NCI-H2171 (cell line): ENCODE measurements around the gene BYSL.
"Not testable (repeated sequence)": the region's sequence is repeated elsewhere in the genome, so short reads cannot be mapped to it uniquely, and the experiment has no call there.

Source experiments
- DNase-seq: peaks from one replicate; lab custom pipeline; 2025; lab: John Stamatoyannopoulos, UW

Gene BYSL

GRCh38 chr6:41942067-41942851 lies 21.0 kb downstream of the BYSL start:
- DNase-seq = no peak

GRCh38 chr6:41942882-41943281 lies 21.6 kb downstream of the BYSL start:
- DNase-seq = not testable (repeated sequence)

DNA sequence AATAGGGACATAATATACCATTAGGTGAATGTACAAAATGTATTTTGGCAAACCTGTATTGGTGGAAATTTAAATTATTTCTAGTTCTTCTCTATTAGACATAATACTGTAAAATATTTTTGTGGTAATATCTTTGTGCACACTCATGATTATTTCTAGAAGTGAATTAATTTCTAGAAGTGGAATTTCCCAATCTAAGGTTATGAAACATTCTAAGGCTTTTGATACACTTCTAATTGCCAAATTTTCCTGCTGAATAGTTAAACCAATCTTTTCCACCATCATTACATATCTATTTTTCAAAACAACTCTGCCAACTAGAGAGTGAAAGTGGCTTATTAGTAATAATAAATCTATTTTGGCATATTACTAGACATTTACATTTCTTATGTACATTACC lies 22.2 kb downstream of the BYSL start:
- no peak for DNase-seq

DNA sequence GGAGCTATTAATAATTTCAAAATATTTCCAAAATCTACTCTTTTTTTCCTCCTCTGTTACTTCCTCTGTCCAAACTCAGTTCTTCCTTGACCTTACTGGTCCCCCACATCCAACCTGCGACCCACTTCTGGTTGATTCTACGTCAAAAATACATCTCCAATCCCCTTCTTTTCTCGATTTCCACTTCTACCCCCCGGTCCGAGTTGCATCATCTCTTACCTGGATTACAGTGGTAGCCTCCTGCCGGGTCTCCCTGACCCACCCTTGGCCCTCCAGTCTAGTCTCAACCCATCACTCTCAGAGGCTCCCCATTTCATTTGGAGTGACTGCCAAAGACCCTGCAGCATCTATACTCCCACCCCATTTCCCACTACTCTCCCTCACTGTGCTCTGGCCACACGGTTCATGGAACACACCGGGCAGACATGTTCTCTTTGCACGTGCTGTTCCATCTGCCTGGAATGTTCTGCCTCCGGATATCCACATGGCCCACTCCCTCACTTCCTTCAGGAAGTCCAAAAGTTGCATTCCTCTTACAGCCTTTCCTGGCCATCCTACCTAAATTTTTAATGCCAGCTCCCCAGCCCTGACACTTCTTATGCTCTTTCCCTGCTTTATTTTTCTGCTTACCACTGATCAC lies 26.4 kb downstream of the BYSL start:
- no peak for DNase-seq

- no peak for DNase-seq
Observed at GRCh38 chr6:41954668-41955067, 33.4 kb downstream of the BYSL start.

- no peak for DNase-seq
Observed at GRCh38 chr6:41955412-41955811, 34.1 kb downstream of the BYSL start.

- no peak for DNase-seq
Observed at GRCh38 chr6:41957117-41957516, 35.8 kb downstream of the BYSL start.

DNA sequence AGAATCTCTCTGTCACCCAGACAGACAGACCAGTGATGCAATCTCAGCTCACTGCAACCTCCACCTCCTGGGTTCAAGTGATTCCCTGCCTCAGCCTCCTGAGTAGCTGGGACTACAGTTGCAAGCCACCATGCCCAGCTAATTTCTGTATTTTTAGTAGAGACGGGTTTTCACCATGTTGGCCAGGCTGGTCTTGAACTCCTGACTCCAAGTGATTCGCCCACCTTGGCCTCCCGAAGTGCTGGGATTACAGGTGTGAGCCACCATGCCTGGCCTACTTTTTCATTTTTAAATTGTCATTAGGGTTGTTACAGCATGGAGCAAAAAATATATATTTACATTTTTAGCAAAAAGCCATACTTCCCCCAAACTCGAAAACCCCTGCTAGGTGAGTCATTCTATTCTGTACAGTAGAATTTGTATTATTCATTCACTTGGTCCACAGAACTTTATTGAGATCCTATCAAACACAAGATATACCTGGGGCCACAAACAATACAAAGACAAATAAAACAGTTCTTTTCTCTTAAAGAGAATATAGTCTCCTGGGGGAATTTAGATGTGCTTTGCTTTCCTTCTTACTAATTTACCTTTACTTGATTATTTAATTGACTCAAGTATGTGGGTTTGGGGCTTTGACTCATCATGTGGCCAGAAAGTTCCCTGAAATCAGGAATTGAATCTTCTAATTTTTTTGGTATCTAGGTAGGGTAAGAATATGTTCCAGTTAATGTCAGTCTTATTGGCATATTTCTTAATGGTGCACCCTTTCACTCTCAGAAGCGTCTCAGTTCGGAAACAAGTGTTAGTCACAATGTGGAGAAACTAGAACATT lies 36.9 kb downstream of the BYSL start:
- DNase-seq = no peak

DNA sequence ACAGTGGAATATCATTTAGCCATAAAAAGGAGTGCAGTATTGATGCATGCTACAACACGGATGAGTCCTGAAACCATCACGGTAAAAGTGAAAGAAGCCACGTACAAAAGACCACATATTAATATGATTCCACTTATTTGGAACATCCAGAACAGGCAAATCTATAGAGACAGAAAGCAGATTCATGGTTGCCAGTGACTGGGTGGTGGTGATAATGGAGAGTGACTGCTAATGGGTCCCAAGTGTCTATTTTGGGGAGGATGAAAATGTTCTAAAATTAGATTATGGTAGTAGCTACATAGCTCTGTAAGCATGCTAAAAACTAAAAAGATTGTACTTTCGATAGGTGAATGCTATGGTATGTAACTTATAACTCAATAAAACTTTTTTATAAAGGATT lies 38.7 kb downstream of the BYSL start:
- no peak for DNase-seq

DNA sequence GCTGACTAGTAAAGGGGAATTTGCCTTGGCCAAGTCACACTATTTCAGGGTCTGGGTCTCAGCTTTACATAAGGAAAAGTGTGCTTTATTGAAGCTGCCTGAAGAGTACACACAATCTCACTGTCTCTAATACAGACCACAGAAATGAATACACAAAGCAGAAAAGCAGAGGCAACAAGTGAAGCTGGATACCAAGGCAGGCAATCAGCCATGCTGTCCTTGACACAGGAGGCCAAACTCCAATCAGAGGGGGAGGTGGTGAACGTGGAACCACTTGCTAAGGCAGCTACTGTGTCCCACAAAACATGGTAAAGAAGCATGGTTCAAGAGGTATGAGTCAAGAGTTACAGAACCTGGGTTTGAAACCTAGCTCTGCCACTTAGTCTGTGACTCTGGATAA lies 42.1 kb downstream of the BYSL start:
- DNase-seq = no peak

DNA sequence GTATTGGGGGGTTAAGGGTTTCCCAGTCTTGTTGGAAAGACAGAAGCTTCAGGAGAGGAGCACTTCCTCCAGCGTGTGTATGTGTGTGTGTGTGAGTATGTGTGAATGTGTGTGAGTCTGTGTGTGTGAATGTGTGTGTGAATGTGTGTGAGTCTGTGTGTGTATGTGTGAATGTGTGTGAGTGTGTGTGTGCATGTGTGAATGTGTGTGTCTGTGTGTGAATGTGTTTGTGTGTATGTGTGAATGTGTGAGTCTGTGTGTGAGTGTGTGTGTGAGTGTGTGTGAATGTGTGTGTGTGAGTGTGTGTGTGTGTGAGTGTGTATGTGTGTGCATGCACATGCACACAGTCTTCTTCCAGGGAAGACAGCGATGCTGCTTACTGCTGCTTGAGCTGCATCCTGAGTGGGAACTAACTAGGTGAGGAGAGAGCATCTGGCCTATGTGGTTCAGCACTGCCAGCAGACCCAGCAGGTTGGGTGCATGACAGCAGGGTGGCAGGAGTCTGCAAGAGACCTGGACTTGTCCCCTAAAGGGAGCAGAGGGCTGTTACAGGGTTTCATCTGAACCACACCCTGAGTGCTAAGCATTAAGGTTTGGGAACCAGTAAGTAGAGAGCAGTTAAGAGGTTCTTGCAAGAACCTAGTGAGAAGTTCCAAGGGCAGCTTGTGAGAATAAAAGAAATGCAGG lies 43.0 kb downstream of the BYSL start:
- peak; percentile 43 for DNase-seq

- no peak for DNase-seq
Observed at GRCh38 chr6:41965429-41966213, 44.3 kb downstream of the BYSL start.

GRCh38 chr6:41966214-41966920 lies 45.1 kb downstream of the BYSL start:
- DNase-seq = no peak

DNA sequence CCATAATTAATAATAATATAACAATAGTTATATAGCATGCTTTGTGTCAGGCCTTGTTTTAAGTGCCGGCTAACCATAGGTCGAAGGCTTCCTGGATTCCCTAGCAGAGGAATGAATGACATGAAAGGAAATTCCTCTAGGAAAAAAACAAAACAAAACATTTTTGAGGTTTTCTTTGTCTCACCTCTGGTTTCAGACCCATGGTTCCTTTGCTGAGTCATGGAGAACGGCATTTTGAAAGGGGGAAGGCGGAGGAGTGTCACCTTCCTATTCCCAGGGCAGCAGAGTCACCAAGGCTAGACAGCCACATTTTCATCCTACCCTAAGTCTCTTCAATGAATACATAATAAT lies 45.6 kb downstream of the BYSL start:
- DNase-seq = no peak

DNA sequence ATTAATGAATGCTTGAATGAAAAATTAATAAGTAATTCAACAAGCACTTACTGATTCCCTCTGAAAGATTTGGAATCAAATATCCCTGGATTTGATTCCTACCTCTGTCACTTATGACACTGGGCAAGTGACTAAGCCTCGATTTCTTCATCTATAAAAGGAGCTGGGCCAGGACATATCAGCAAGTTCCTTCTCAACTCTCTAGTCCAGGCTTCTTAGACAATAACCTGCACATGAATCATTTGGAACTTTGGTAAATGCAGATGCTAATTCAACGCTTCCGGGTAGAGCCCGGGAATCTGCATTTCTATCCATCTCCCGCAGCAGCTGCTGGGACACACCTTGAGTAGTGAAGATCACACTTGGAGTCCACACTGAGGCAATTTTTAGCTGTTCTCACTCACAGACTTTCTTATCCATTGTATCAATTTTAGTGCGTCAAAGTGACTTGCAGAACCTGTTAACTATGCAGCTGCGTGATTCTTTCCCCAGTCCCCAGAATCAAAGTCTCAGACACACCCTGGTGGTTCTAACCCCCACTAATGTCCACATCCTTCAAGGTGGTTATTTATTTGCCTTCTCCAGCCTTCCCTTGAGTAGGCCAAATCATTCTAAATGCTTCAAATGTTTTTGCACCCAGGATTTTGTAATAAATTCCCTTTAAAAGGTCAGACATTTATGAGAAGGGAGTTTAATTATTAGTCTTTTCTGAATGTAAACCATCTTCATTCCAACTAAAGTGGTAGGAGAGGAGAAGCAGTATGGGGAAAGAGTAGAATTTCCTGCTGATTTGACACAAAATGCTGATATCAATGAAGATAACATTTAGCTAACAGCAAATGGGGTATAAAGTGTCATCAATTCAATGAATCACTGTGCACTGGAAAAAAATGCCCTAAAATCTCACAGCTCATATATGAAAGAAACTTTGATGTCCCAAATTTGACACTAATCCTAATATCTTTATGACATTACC lies 46.3 kb downstream of the BYSL start:
- no peak for DNase-seq

DNA sequence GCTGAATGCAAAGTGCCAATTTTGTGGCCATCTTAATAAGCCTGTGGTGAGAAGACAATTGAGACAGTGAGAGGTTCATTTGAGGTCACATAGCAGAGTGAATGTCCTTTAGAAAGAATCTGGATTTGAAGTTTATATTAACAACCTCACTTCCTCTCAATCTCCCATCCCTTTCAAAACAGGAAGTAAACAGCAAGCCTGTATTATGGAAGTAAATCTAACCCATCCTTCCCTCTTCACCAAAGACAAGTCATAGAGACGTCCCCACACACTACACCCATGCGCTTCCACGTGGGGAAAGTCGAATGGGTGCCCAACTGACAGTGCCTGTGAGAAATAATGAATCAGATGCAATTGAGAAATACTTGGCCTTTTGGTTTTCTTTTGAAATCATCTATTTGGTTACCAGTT lies 49.1 kb downstream of the BYSL start:
- DNase-seq = no peak

- peak; percentile 31 for DNase-seq
Observed at GRCh38 chr6:41972826-41973225, 51.5 kb downstream of the BYSL start.

- DNase-seq = no peak
Observed at GRCh38 chr6:41974281-41974825, 53.1 kb downstream of the BYSL start.

- no peak for DNase-seq
Observed at GRCh38 chr6:41975276-41975675, 54.0 kb downstream of the BYSL start.
